Stomach (tissue), 4 donors: ENCODE data around the gene ZNF469.

Source experiments
- CTCF ChIP-seq, 7 experiments: fragments of 450-650 bp in 4 of 7; fragments of 200-600 bp in 3 of 7; sonication (generic) in 3 of 7; IDR thresholded peaks; one replicate each; pipeline ENCODE4 v1.5.1; 2016 to 2019; ENCODE audit warnings: antibody characterized with exemption in 7 of 7, control low read depth in 2 of 7, mild to moderate bottlenecking in 1 of 7
- EP300 ChIP-seq: sonication (generic); formaldehyde crosslinking; IDR thresholded peaks from one replicate; pipeline ENCODE4 v1.6.1; 2017; ENCODE audit warnings: antibody characterized with exemption
- POLR2A ChIP-seq, 4 donors: fragments of 450-650 bp; IDR thresholded peaks; one replicate each; pipeline ENCODE4 v1.6.1; 2016; ENCODE audit warnings: antibody characterized with exemption in 4 of 4, control low read depth in 2 of 4, mild to moderate bottlenecking in 1 of 4, moderate library complexity in 1 of 4
- POLR2AphosphoS5 ChIP-seq, 3 donors: sonication (generic); formaldehyde crosslinking; IDR thresholded peaks; one replicate each; pipeline ENCODE4 v1.6.1; 2016; ENCODE audit warnings: antibody characterized with exemption in 3 of 3

GRCh38 chr16:88426018-88426417 is 43.3 kb downstream of the ZNF469 start:
- TF ChIP-seq CTCF (IDR thresholded peaks at IDR 0.05): no peak
- TF ChIP-seq EP300: no peak
- no peak for TF ChIP-seq POLR2A (IDR thresholded peaks at IDR 0.05)
- TF ChIP-seq POLR2AphosphoS5 (IDR thresholded peaks at IDR 0.05): no peak
